IPS DF 6.9 (cell line): Measurements from ENCODE around the gene SLC26A9.

Experiments used
- DNase-seq: peaks from one replicate; pipeline ENCODE4 v3.0.0-alpha.2; 2013; ENCODE audit warnings: low read depth, low spot score
- H3K27ac ChIP-seq: one replicate; pipeline ENCODE4 v1.5.1; 2013; ENCODE audit warnings: low read length, control low read depth
- H3K27me3 ChIP-seq: 2 replicates; pipeline ENCODE4 v1.6.1; 2013; ENCODE audit warnings: mild to moderate bottlenecking, low read length; ENCODE audit not compliant: control insufficient read depth, insufficient read depth
- H3K36me3 ChIP-seq: 2 replicates; pipeline ENCODE4 v1.6.1; 2013; ENCODE audit warnings: low read length; ENCODE audit not compliant: control insufficient read depth, insufficient read depth
- H3K4me1 ChIP-seq: 2 replicates; pipeline ENCODE4 v1.6.1; 2013; ENCODE audit warnings: low read length; ENCODE audit not compliant: control insufficient read depth, insufficient read depth
- H3K4me3 ChIP-seq: 2 replicates; pipeline ENCODE4 v1.5.1; 2013; ENCODE audit warnings: mild to moderate bottlenecking, low read length
- H3K9me3 ChIP-seq: 2 replicates; pipeline ENCODE4 v1.6.1; 2013; ENCODE audit warnings: low read length, inconsistent platforms; ENCODE audit not compliant: control insufficient read depth, insufficient read depth
- WGBS: extraction: QIAGEN DNeasy Blood & Tissue Kit; methylation state at CpG from one replicate; pipeline ENCODE4 v1.1.7; 2013; ENCODE audit warnings: mixed read lengths, missing lambda C conversion rate; ENCODE audit not compliant: insufficient read length, insufficient coverage; 5-methylcytosine and 5-hydroxymethylcytosine counted together

Gene SLC26A9

DNA sequence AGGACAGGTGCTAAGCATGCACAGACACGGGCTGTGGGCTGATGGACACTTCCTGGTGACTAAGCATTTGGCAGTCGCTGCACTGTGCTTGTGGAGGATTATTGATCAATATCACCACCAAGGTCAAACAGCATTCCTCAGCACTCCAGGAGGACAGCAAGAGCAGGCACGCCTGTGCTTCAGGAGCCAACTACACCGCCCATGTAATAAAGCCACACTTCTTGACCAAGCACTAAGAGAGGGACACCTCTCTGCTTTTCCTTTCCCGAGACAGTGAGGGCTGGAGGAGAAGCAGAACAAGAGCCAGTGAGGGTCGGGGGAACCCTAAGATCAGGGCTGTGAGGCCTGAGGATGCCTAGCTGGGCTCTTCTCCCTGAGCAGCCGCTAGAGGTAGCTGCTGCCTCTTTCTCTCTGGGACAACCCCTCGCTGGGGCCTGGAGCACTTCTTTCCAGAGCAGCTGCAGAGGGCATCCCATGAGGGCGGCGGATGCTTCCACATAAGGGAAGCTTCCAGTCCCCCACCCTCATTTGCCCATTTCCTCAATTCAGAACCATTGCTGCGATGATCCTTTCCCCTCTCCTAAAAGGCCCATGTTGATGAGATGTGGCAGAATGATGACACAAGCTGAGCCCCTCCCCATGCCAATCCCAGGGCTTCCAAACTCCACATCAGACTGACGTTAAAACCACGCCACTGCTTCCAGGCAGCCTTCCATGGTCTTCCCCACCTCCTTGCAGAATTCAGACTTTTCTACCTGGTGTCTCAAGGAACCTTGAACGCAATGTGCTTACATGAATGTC lies 40.9 kb upstream of the SLC26A9 start:
- no peaks in the 10 kb centered on the region for H3K9me3 ChIP-seq
- H3K27me3 ChIP-seq = no peaks in the 10 kb centered on the region
- H3K4me1 ChIP-seq = no peaks in the 10 kb centered on the region
- no CpG with 5 or more reads among the region's 14 CpGs for WGBS
- H3K27ac ChIP-seq = no peak overlapping the region
- no peak overlapping the region for H3K4me3 ChIP-seq
- DNase-seq = peak; percentile 47
- H3K36me3 ChIP-seq = no peaks in the 10 kb centered on the region

DNA sequence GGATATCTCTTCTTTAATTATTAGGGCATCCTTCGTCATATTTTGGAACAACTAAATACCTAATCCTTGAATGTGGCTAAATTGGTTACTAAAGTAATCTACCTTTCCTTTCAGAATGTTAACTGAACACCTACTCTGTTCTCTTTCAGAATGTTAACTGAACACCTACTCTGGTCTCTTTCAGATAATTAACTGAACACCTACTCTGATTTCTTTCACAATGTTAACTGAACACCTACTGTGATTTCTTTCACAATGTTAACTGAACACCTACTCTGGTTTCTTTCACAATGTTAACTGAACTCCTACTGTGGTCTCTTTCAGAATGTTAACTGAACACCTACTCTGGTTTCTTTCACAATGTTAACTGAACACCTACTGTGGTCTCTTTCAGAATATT lies 38.0 kb upstream of the SLC26A9 start:
- Histone ChIP-seq H3K4me1 (no peaks in the 10 kb centered on the region), H3K9me3 (no peaks in the 10 kb centered on the region), H3K4me3 (no peak overlapping the region), H3K36me3 (no peaks in the 10 kb centered on the region), H3K27me3 (no peaks in the 10 kb centered on the region), H3K27ac (no peak overlapping the region)
- DNase-seq = no peak
- WGBS = no CpG with 5 or more reads among the region's 1 CpG

DNA sequence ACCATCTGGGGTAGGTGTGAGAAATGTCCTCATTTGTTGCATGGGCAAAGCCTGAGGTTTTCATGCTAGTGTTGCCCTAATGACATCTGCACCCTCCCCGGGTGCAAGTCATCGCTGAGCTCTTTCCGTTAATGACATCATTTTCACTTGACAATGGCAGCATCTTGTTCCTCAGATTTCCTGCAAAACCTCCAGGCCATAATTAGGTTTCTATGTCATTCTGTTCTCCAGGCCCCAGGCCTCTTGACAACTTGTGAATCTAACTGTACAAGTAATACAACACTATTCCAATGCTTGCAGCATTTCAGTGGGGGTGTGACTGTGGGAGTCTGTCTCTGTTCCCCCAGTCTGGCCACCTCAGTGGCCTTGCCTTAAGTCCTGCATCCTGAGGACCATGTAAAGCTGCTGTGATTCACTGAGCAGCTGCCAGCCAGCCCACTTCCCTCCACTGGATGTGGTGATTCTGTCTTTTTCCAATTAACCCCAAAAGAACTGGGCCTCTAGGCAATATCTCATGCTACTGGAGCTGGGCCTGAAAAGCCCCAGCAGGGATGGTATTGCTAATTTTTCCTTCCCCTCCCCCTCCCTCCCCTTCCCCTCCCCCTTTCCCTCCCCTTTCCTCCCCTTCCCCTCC lies 37.1 kb upstream of the SLC26A9 start:
- H3K4me1 ChIP-seq = no peaks in the 10 kb centered on the region
- no peaks in the 10 kb centered on the region for H3K9me3 ChIP-seq
- no peaks in the 10 kb centered on the region for H3K36me3 ChIP-seq
- H3K27me3 ChIP-seq = no peaks in the 10 kb centered on the region
- DNase-seq = no peak
- no peak overlapping the region for H3K27ac ChIP-seq
- H3K4me3 ChIP-seq = no peak overlapping the region
- no CpG with 5 or more reads among the region's 3 CpGs for WGBS

DNA sequence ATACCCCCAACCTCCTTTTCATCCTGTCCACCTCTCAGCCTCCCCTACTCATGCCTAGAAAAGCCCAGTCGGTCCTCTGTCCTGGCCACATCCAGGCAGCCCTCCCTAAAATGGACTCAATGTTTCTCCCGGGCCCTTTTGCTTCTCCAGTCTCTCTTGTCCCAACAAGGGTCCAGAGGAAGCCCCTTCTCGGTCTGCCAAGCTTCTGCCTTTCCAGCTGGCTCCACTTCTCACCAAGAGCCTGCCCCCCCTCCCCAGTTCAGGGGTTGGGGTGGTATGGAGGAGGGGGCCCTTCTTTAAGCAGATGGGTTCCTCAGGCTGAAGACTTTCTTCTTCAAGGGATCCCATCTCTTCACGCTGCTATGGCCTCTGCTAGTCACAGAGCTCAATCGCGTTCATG lies 36.0 kb upstream of the SLC26A9 start:
- H3K36me3 ChIP-seq = no peaks in the 10 kb centered on the region

DNA sequence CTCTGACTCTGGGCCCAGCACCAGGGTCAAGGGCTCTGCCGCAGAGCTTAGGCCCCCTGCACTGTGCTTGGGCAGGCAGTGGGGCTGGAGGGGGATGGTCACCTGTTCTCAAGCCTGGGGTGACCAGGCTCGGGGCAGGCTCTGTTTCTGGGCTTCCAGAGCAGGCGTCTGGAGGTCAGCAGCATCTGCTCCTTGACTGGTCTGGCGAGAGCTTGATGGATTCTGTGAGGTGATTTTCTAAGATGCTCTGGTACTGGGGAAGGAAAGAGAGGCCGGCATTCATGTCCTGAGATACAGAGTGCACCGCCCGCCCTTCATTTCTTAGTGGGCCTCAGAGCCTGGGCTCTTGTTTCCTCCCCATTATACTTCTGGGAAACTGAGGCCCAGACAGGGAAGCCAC lies 35.4 kb upstream of the SLC26A9 start:
- H3K9me3 ChIP-seq = no peaks in the 10 kb centered on the region
- no peak overlapping the region for H3K27ac ChIP-seq
- no peaks in the 10 kb centered on the region for H3K36me3 ChIP-seq
- WGBS = no CpG with 5 or more reads among the region's 7 CpGs
- no peak overlapping the region for H3K4me3 ChIP-seq
- no peak for DNase-seq
- H3K27me3 ChIP-seq = no peaks in the 10 kb centered on the region
- no peaks in the 10 kb centered on the region for H3K4me1 ChIP-seq

More for the DNA sequence above, 36.0 kb upstream of the SLC26A9 start:
- WGBS = no CpG with 5 or more reads among the region's 6 CpGs
- Histone ChIP-seq H3K27me3 (no peaks in the 10 kb centered on the region), H3K4me1 (no peaks in the 10 kb centered on the region), H3K27ac (no peak overlapping the region), H3K4me3 (no peak overlapping the region), H3K9me3 (no peaks in the 10 kb centered on the region)
- no peak for DNase-seq

DNA sequence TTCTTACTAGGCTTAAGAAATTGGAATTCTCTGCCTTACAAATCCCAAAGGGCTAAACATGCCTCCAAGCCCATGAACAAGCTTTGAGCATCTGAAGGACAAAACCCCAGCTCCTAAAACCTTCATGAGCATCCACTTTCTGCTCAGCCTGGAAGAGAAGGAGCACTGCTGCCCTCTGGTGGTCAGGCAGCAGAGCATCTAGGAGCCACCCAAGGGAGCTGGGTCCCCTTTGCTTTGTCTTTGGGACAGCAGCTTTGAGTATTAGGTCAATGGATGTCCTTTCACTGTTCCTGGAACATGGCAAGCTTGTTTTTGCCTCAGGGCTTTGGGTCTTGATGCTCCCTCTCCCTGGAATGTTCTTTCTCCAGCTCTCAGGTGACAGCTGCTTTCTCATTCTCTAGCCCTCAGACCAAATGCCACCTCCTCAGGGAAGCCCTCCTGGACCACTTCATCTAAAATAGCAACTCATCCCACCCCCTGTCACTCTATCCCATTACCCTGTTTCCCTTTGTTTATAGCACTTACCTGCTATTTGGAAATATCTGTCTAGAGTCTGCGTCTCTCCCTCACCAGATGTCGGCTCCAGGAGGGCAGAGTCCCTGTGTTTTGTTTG lies 34.3 kb upstream of the SLC26A9 start:
- H3K4me3 ChIP-seq = no peak overlapping the region
- no peak overlapping the region for H3K27ac ChIP-seq
- H3K4me1 ChIP-seq = no peaks in the 10 kb centered on the region
- no CpG with 5 or more reads among the region's 2 CpGs for WGBS
- H3K27me3 ChIP-seq = no peaks in the 10 kb centered on the region
- H3K36me3 ChIP-seq = no peaks in the 10 kb centered on the region
- peak; percentile 68 for DNase-seq
- no peaks in the 10 kb centered on the region for H3K9me3 ChIP-seq

DNA sequence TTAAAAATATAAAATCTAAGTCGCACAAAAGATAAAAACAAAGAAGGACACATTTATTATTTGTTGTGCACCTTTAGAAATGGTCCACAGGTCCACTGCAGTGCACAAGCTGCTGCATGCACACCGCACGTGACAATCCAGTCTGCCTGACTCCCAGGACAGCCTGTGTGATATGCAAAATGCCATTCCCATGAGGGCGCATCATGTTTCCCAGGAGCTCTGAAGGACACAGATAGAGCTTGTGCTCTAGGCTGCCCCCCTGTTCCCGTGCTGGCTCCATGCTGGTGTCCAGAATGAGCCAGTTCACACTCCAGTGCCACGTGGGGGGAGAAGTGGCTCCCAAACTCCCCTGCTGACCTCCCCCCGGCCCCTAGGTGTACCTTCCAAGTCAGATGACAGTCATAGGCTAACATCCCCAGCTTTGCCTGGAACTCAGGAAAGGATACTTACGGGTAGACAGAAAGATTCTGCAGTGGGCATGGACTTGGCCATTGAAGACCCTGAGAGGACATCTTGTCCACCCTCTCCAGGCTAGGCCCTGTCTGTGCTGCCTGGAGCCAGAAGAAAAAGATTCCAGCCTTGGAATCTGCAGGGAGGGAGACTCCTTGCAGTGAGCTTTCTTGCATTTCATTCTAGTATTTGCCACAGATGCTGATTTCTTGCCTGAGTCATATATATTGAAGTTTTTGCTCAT lies 33.6 kb upstream of the SLC26A9 start:
- no peaks in the 10 kb centered on the region for H3K27me3 ChIP-seq
- H3K27ac ChIP-seq = no peak overlapping the region
- H3K4me1 ChIP-seq = no peaks in the 10 kb centered on the region
- no peak for DNase-seq
- WGBS = no CpG with 5 or more reads among the region's 8 CpGs
- H3K4me3 ChIP-seq = no peak overlapping the region
- H3K36me3 ChIP-seq = no peaks in the 10 kb centered on the region
- no peaks in the 10 kb centered on the region for H3K9me3 ChIP-seq

DNA sequence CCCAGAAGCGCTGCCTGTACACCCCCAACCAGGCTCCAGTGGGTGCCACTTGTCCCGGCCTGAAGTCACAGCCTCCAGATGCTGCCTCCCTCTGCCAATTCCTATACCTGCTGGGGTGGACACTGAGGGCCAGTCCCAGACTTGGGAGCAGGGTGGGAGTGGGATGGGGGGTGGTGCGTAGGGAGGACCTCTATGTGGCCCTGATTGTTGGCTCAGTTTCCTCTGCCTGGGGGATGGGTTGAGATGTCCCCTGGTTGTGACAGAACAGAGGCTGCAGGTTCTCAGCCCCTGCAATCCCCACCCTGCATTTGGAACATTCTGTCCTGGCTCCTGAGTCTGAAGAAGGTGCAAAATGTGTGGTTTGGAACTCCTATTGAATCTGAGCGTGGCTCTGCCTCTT lies 32.8 kb upstream of the SLC26A9 start:
- Histone ChIP-seq H3K4me3 (no peak overlapping the region), H3K9me3 (no peaks in the 10 kb centered on the region), H3K27me3 (no peaks in the 10 kb centered on the region), H3K36me3 (no peaks in the 10 kb centered on the region), H3K4me1 (no peaks in the 10 kb centered on the region), H3K27ac (no peak overlapping the region)
- DNase-seq = no peak
- WGBS = no CpG with 5 or more reads among the region's 4 CpGs

DNA sequence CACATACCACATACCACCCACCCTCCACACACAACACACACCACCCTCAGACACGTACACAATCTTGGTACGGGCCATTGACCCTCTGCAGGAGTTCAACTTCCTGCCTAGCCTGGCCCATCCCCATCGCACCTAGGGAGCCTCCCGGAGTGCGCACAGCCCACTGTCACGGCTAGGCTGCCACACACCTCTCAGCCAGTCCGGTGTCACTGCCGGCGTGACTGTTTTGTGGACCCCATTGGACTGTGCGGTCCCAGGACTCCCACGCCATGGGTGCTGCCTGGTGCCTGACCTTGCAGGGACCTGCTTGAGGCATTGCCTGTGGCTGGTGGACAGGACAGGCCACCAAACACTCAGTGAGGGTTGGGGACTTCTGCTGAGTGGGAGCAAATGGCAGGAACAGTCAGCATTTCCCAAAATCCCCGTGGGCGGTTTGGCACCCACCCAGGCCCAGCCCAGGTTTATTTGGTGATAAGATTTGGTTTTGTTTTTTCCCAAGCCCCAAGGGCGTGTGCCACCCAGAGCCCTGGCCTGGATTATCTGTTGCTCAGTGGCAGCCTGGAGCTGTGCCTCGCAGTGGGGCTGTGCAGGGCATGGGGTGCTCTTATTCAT lies 32.2 kb upstream of the SLC26A9 start:
- no peak overlapping the region for H3K4me3 ChIP-seq
- H3K4me1 ChIP-seq = no peaks in the 10 kb centered on the region
- H3K36me3 ChIP-seq = no peaks in the 10 kb centered on the region
- DNase-seq = no peak
- H3K27ac ChIP-seq = no peak overlapping the region
- H3K9me3 ChIP-seq = no peaks in the 10 kb centered on the region
- H3K27me3 ChIP-seq = no peaks in the 10 kb centered on the region
- 100% methylated on average over 1 of the region's 15 CpGs for WGBS

DNA sequence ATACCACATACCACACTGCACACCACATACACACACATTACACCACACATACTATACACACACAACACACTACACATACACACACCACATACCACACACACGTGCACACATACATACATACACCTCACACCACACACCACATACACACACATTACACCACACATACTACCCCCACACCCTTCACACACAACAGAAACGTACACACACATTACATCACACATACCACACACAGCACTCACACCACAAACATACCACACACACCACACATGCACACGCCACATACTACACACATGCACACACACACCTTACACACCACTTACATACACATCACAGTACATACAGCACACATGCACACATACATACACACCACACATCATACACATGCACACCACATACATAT lies 31.5 kb upstream of the SLC26A9 start:
- Histone ChIP-seq H3K4me3 (no peak overlapping the region), H3K27ac (no peak overlapping the region), H3K4me1 (no peaks in the 10 kb centered on the region), H3K36me3 (no peaks in the 10 kb centered on the region), H3K27me3 (no peaks in the 10 kb centered on the region), H3K9me3 (no peaks in the 10 kb centered on the region)
- WGBS = 100% methylated on average over 3 of the region's 3 CpGs
- DNase-seq = no peak
